NB4 (cell line): ENCODE results near the gene ASAP3.

Experiments
- MYC ChIP-seq: IDR thresholded peaks from 2 replicates; pipeline ENCODE4 v1.6.1; 2011; ENCODE audit warnings: low read depth, low read length
- POLR2A ChIP-seq: IDR thresholded peaks from 2 replicates; pipeline ENCODE4 v1.6.1; 2011; ENCODE audit warnings: mild to moderate bottlenecking; ENCODE audit not compliant: insufficient read length; ENCODE audit errors: extremely low read depth
- TF ChIP-seq, protein P1 (sequence below): IDR thresholded peaks from one replicate; pipeline ENCODE4 v1.5.1; 2012; ENCODE audit warnings: low read depth, low read length

DNA sequence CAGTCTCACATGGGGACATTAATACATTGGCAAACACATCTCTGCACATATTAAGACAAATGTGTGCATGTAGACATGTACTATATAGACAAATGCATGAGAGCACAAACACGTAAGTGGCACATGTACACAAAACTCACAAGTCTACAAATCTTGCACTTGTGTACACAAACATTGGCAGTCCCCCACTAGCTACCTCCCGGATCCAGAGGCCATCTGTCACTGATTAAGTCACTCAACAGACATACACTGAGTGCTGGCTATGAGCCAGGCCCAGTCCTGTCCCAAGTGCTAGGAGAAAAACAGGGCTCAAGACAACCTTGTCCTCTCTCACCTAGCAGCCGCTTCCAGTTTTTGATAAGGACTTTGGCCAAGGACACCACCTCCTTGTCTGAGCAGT lies 66.4 kb downstream of the ASAP3 start:
- TF ChIP-seq, protein P1, sequence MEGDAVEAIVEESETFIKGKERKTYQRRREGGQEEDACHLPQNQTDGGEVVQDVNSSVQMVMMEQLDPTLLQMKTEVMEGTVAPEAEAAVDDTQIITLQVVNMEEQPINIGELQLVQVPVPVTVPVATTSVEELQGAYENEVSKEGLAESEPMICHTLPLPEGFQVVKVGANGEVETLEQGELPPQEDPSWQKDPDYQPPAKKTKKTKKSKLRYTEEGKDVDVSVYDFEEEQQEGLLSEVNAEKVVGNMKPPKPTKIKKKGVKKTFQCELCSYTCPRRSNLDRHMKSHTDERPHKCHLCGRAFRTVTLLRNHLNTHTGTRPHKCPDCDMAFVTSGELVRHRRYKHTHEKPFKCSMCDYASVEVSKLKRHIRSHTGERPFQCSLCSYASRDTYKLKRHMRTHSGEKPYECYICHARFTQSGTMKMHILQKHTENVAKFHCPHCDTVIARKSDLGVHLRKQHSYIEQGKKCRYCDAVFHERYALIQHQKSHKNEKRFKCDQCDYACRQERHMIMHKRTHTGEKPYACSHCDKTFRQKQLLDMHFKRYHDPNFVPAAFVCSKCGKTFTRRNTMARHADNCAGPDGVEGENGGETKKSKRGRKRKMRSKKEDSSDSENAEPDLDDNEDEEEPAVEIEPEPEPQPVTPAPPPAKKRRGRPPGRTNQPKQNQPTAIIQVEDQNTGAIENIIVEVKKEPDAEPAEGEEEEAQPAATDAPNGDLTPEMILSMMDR: no peak
- TF ChIP-seq POLR2A (no peak), MYC (no peak)
